Right lobe of liver (tissue), 4 donors: ENCODE results near the gene ZNF165.

Experiments used
- CTCF ChIP-seq, 4 donors: fragments of 200-600 bp in 3 of 4; fragments of 450-650 bp in 1 of 4; IDR thresholded peaks; one replicate each; pipeline versions ENCODE4 v1.5.1 to v1.8.0; 2016 to 2022; ENCODE audit warnings: antibody characterized with exemption in 4 of 4, mild to moderate bottlenecking in 2 of 4
- POLR2A ChIP-seq: fragments of 450-650 bp; IDR thresholded peaks from one replicate; pipeline ENCODE4 v1.6.1; 2017; ENCODE audit warnings: antibody characterized with exemption, mild to moderate bottlenecking
- donor health status: DM: no; HTN: no; CAD: no.
- donor health status: DM: no; HTN: no; CAD: no.
- donor health status: DM: no; HTN: yes; CAD: no.

DNA sequence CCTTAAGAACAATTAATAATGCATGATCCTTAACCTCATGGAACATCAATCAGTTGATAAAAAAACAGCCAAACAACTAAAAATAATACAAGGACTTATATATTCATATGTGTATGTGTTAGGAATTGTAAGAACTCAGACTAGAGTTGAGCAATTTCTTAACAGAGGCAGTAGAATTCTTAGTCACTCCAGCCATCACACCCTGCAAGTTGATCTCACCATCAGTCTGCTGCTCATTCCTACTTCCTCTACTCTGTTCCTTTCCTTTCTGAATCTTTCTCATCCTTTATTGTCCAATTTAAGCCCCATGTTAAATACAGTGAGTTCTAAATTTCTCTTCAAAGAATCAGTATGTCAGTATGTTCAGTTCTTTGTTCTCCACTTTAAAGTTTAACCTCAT is 2.6 kb downstream of the ZNF165 start:
- no peak for TF ChIP-seq POLR2A
- TF ChIP-seq CTCF (IDR thresholded peaks at IDR 0.05) = no peak
